ENCODE measurements around the gene MALRD1.

DNA sequence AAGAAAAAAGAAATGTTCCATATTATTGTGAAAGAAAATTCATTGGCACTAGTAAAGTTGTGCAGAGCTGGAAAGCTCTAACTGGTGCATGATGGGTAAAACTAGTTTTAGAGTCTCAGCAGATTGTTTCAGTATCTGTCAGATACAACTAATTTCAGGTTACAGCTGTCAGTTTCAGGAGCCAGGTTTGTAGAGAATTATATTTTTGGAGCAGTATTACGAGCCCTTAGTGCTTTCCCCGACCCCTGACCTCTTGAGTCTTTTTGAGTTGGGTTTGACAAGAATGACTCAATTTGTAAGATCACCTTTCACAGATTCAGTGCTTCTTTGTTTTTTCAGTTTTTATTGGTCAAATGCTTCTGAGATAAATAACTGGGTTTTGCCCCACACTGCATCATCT is 401.3 kb downstream of the MALRD1 start:
- TF ChIP-seq CTCF (IDR thresholded peaks at IDR 0.05) = no peak
- no peak for TF ChIP-seq EP300 (IDR thresholded peaks at IDR 0.05; ENCODE audit: low read depth)
